Ascending aorta (tissue), 2 donors: ENCODE data around the gene SMLR1. TPM values are rescaled to one million over a fixed set of nuclear protein-coding genes. Genes with fewer than 3 reads are reported as not detected.

ENCODE experiments used
- DNase-seq, 2 donors: peaks; one replicate each; pipeline ENCODE4 v3.0.0-alpha.2; 2019; ENCODE audit warnings: low spot score in 2 of 2
- H3K27ac ChIP-seq, 2 donors: fragments of 200-600 bp; sonication (generic); one replicate each; pipeline ENCODE4 v1.5.1; 2016 to 2017; ENCODE audit warnings: mild to moderate bottlenecking in 1 of 2
- H3K27me3 ChIP-seq: fragments of 200-600 bp; sonication (generic); one replicate; pipeline ENCODE4 v1.5.1; 2017
- H3K36me3 ChIP-seq, 2 donors: fragments of 200-600 bp; sonication (generic); one replicate each; pipeline ENCODE4 v1.5.1; 2016
- H3K4me1 ChIP-seq, 2 donors: fragments of 200-600 bp; sonication (generic); one replicate each; pipeline ENCODE4 v1.5.1; 2016 to 2017; ENCODE audit warnings: mild to moderate bottlenecking in 1 of 2
- H3K4me3 ChIP-seq, 2 donors: fragments of 200-600 bp; sonication (generic); one replicate each; pipeline ENCODE4 v1.5.1; 2016 to 2017; ENCODE audit warnings: mild to moderate bottlenecking in 1 of 2
- H3K9me3 ChIP-seq, 2 donors: fragments of 200-600 bp; sonication (generic); one replicate each; pipeline ENCODE4 v1.5.1; 2016
- intact Hi-C: fragments of 100-400 bp; cut with DNase I; formaldehyde crosslinking; loops from one replicate; pipeline ENCODE4 v1.15.1; 2023
- total RNA-seq: library from RNA; depleted of rRNA; stranded (reverse); fragments of >200 nt; gene quantifications from one replicate; pipeline ENCODE4 v1.1.0, GENCODE V29; 2016
- TF ChIP-seq, protein P1 (sequence below), 3 experiments: fragments of 200-600 bp in 2 of 3; fragments of 450-650 bp in 1 of 3; sonication (generic) in 2 of 3; IDR thresholded peaks; one replicate each; pipeline ENCODE4 v1.5.1; 2016 to 2019; ENCODE audit warnings: antibody characterized with exemption in 3 of 3, mild to moderate bottlenecking in 1 of 3, moderate library complexity in 1 of 3

SMLR1 gene
- total RNA-seq, 1 donor from 2014 or later, result not detected

- no peak for DNase-seq
- no peaks in the 10 kb centered on the region for H3K4me1 ChIP-seq
- no peaks in the 10 kb centered on the region for H3K9me3 ChIP-seq
- no peaks in the 10 kb centered on the region for H3K36me3 ChIP-seq
- no peaks in the 10 kb centered on the region for H3K27me3 ChIP-seq
- TF ChIP-seq, protein P1, sequence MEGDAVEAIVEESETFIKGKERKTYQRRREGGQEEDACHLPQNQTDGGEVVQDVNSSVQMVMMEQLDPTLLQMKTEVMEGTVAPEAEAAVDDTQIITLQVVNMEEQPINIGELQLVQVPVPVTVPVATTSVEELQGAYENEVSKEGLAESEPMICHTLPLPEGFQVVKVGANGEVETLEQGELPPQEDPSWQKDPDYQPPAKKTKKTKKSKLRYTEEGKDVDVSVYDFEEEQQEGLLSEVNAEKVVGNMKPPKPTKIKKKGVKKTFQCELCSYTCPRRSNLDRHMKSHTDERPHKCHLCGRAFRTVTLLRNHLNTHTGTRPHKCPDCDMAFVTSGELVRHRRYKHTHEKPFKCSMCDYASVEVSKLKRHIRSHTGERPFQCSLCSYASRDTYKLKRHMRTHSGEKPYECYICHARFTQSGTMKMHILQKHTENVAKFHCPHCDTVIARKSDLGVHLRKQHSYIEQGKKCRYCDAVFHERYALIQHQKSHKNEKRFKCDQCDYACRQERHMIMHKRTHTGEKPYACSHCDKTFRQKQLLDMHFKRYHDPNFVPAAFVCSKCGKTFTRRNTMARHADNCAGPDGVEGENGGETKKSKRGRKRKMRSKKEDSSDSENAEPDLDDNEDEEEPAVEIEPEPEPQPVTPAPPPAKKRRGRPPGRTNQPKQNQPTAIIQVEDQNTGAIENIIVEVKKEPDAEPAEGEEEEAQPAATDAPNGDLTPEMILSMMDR (IDR thresholded peaks at IDR 0.05), result no peak
- no peak overlapping the region for H3K27ac ChIP-seq
- intact Hi-C loops, result no loop called here
- no peak overlapping the region for H3K4me3 ChIP-seq
Observed at GRCh38 chr6:130829333-130829910, 2.2 kb downstream of the SMLR1 start.

DNA sequence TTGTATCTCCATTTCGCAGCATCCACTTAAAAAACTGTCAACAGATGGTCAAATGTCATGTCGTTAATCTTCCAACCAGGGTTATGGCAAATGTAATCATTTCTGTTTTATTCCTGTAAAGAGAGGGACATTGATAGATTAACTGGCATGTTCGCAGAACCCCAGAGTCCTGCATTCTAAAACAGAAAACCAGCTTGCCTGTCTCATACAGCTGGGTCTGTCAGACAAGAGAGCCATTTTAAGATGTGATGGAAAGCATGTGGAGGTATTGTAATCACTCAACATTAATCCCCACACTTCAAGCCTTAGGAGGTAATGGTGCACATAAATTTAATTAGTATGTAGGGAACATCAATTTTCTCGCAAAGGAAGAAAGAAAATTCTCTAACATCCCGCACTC is 4.4 kb downstream of the SMLR1 start:
- DNase-seq, result no peak
- Histone ChIP-seq H3K36me3 (no peaks in the 10 kb centered on the region), H3K27ac (no peak overlapping the region), H3K27me3 (no peaks in the 10 kb centered on the region), H3K9me3 (no peaks in the 10 kb centered on the region), H3K4me3 (no peak overlapping the region), H3K4me1 (no peaks in the 10 kb centered on the region)
- TF ChIP-seq, protein P1 (IDR thresholded peaks at IDR 0.05), result no peak
- intact Hi-C loops, result no loop called here

GRCh38 chr6:130833569-130833968 is 6.4 kb downstream of the SMLR1 start:
- intact Hi-C loops, result no loop called here
- H3K27me3 ChIP-seq, result no peaks in the 10 kb centered on the region
- no peaks in the 10 kb centered on the region for H3K4me1 ChIP-seq
- H3K9me3 ChIP-seq, result no peaks in the 10 kb centered on the region
- H3K27ac ChIP-seq, result no peak overlapping the region
- no peaks in the 10 kb centered on the region for H3K36me3 ChIP-seq
- DNase-seq, result no peak
- TF ChIP-seq, protein P1 (IDR thresholded peaks at IDR 0.05), result no peak
- no peak overlapping the region for H3K4me3 ChIP-seq

GRCh38 chr6:130834482-130835251 is 7.5 kb downstream of the SMLR1 start:
- no peaks in the 10 kb centered on the region for H3K9me3 ChIP-seq
- no peaks in the 10 kb centered on the region for H3K4me1 ChIP-seq
- H3K27me3 ChIP-seq, result no peaks in the 10 kb centered on the region
- no peaks in the 10 kb centered on the region for H3K36me3 ChIP-seq
- H3K4me3 ChIP-seq, result no peak overlapping the region
- TF ChIP-seq, protein P1 (IDR thresholded peaks at IDR 0.05), result no peak
- DNase-seq, result no peak
- H3K27ac ChIP-seq, result no peak overlapping the region
- intact Hi-C loops, result no loop called here

- Histone ChIP-seq H3K27ac (no peak overlapping the region), H3K9me3 (no peaks in the 10 kb centered on the region), H3K27me3 (no peaks in the 10 kb centered on the region), H3K4me1 (no peaks in the 10 kb centered on the region), H3K36me3 (no peaks in the 10 kb centered on the region), H3K4me3 (no peak overlapping the region)
- no peak for DNase-seq
- TF ChIP-seq, protein P1 (IDR thresholded peaks at IDR 0.05), result no peak
- intact Hi-C loops, result no loop called here
Observed at GRCh38 chr6:130836055-130836640, 8.9 kb downstream of the SMLR1 start.
